Measurements from ENCODE around the gene CSNK1E.

CSNK1E gene

GRCh38 chr22:38305471-38306448, 11.5 kb downstream of the CSNK1E start:
- DNase-seq (ENCODE audit: low read depth in 2 of 2): peak in 1 of 2 donors; percentile 29

DNA sequence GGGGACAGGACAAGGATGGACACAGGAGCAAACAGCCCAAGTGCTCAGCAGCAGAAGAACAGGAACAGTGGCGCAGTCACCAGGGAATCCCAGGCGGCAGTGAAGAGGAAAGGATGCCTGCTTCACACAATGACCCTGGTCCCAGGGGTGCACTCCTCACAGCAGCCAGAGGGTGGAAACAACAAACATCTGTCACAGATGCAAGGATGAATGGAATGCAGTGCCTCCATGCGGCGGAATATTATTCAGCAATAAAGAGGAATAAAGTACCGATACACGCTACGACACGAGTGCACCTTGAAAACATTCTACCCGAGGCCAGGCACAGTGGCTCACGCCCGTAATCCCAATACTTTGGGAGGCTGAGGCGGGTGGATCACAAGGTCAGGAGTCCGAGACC, 12.7 kb downstream of the CSNK1E start:
- DNase-seq (ENCODE audit: low read depth in 2 of 2): no peak

- no peak for DNase-seq (ENCODE audit: low read depth in 2 of 2)
Measured at GRCh38 chr22:38303974-38304373, 13.3 kb downstream of the CSNK1E start.

- DNase-seq (ENCODE audit: low read depth in 2 of 2): no peak
Measured at GRCh38 chr22:38302906-38303305, 14.3 kb downstream of the CSNK1E start.

DNA sequence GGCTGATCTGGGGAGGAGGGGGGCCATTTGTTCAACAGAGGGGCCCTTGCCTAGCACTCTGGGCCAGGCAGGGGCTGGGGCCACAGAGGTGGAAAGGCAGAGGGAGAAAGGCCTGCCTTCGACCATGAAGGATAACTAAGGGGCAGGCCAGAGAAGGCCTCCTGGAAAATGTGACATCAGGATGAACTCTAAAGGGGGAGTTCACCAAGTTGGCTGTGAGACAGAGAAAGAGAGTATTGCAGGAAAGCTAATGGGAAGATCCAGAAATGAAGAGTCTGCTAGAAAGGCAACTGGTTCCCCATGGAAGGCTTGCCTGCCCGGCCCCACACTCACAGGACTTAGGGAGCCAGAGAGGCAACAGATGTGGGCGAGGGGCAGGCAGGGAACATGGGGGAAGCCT, 16.3 kb downstream of the CSNK1E start:
- DNase-seq (ENCODE audit: low read depth in 2 of 2): no peak

- no peak for DNase-seq (ENCODE audit: low read depth in 2 of 2)
Measured at GRCh38 chr22:38300197-38300945, 16.9 kb downstream of the CSNK1E start.

DNA sequence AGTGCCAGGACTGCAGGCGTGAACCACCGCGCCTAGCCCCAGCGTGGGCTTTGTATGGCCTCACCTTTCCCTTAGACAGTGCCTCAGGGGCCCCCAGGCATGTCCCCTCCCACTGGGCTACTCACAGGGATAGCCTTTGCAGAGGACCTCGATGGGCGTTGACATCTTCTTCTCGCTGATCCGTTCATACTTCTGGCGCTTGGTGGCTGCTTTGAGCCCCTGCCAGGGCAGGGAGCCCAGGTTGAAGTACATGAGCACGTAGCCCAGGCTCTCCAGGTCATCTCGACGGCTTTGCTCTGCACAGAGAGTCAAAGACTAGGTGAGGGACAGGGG, 17.5 kb downstream of the CSNK1E start:
- DNase-seq (ENCODE audit: low read depth in 2 of 2): no peak

DNA sequence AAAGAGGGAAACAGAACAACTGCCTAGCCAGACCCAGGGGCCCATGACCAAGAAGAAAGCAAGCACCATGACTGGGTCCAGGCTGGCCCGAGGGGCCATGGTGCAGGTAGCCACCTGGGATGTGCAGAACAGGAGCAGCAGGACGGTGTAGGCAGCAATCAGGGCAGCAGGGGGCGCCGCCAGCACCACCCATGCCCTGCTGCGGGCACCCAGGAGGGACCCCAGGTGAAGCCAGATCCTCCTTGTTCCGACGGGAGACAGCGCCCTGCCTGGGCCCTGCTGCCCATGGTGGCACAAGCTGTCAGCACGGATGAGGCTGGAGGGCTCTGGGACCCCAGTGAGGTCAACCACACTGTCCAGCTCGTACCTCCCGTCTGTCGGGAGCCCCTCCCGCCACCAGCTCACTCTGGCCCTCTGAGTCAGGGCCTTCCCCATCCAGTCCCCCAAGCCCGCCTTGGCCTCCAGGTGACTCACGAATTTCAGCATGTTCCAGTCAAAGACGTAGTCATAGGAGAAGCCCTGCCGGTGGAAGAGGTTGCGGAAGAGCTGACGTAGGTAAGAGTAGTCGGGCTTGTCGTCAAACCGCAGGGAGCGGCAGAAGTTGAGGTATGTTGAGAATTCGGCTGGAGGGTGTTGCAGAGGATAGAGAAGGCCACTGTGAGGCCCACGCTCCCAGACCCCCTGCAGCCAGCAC, 18.8 kb downstream of the CSNK1E start:
- peak in 1 of 2 donors; percentile 42 for DNase-seq (ENCODE audit: low read depth in 2 of 2)

GRCh38 chr22:38296372-38296771, 20.9 kb downstream of the CSNK1E start:
- DNase-seq (ENCODE audit: low read depth in 2 of 2): no peak

DNA sequence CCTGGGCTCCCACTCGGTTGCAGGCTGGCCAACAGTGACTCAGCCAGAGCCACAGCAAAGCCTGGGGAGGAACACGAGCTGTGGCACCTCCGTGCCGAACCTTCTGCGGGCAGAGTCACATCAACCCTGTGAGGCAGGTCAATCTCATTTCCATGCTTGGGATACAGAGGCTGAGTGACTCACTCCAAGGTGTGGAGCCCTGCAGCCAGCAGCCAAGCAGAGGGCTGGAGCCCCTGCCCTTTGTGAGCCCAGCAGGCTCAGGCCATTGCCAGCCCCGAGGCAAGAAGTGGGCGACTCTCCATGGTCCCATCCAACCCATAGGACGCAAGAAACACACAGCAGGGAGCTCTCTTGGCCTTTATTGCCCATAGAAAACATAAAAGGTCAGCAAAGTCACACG, 21.4 kb downstream of the CSNK1E start:
- DNase-seq (ENCODE audit: low read depth in 2 of 2): no peak

DNA sequence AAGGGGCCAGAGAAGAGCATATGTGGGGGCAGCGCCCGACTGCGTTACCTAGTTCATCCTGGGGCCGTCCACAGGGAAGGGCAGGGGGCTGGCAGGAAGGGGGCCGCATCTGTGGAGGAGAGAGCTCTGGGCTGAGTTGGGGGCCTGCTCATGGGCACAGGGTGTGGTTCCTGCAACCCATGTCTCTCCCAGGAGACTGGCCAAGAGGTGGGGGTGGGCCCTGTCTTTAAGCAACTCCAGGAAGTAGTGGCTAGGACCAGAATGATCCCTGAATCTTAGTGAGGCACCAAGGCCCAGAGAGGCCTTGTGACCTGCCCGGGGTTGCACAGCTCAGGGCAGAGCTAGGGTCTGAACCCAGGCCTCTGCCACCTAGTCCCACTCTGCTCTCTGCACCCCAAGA, 21.9 kb downstream of the CSNK1E start:
- no peak for DNase-seq (ENCODE audit: low read depth in 2 of 2)

- DNase-seq (ENCODE audit: low read depth in 2 of 2): no peak
Measured at GRCh38 chr22:38294193-38294592, 23.0 kb downstream of the CSNK1E start.

DNA sequence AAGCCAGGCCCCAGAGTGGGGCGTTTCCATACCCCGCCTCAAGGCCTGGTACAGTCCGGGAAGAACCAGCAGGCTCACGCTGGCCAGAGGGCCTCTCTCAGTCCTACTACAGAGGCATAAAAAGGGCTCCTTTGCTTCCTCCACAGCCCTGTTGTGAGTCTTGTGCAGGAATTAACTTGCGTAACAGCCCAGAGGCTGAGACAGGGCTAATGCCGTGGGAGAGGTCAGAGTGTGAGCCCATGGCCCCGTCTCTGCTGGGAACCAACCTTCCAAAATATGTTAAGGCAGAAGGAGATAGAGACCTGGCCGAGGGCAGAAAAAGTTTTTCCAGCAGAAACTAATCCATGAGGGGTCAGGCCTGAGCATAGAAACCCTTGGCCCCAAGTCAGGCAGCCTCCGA, 24.5 kb downstream of the CSNK1E start:
- no peak for DNase-seq (ENCODE audit: low read depth in 2 of 2)

- DNase-seq (ENCODE audit: low read depth in 2 of 2): no peak
Measured at GRCh38 chr22:38291201-38291777, 25.9 kb downstream of the CSNK1E start.

DNA sequence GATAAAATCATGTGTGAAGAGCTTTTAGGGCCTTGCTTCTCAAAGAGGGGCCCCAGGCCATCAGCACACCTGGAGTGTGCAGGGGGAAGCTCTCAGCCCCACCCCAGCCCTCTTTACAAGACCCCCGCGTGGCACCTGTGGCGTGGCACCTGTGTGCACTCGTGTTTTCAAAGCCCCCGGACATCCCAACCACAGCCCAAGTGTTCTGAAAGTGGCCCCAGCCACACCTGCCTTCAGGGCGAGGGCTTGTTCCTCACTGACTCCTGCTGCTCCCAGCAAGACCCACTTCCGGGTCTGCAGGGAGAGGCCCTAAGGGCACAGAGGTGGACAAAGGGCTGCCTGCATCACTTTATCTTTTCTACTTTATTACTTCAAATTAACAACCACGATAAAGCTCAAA, 26.9 kb downstream of the CSNK1E start:
- DNase-seq (ENCODE audit: low read depth in 2 of 2): no peak

DNA sequence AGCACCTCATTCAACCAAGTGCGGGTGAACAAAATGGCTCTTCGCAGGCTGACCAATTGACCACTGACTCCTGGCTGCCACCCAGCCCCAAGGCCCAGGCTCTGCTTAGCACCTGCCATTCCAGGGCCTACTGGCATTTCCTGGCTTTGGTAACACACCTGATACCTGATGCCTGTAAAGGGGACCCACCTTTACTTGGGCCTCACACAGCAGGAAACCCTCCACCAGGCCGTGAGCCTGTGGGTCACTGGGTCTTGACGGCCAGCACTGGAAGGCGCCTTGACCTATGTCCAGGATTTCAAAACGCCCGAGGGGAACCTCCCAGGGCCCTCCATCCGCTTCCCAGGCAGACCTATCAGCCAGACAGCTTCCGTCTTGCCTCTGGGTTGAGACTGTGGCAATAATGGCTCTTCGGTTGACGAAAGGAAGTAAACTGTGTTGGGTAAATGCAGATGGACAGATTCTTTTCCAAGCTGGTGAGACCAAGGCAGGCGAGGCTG, 27.6 kb downstream of the CSNK1E start:
- no peak for DNase-seq (ENCODE audit: low read depth in 2 of 2)

GRCh38 chr22:38286915-38287669, 30.1 kb downstream of the CSNK1E start:
- no peak for DNase-seq (ENCODE audit: low read depth in 2 of 2)

DNA sequence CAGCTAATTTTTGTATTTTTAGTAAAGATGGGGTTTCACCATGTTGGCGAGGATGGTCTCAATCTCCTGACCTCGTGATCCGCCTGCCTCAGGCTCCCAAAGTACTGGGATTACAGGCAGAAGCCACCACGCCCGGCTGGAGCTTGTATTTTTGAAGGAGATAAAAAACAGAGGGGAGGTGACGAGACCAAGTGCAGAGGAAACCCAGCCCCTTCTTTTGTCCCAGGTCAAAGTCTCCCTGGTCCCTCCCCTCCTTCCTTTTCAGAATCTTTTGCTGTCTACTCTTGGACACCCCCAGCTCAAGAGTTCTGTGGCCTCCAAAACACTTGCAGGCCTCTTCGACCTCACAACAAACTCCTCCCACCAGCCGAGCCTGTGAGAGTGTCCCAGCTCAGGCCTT, 32.2 kb downstream of the CSNK1E start:
- DNase-seq (ENCODE audit: low read depth in 2 of 2): no peak

DNA sequence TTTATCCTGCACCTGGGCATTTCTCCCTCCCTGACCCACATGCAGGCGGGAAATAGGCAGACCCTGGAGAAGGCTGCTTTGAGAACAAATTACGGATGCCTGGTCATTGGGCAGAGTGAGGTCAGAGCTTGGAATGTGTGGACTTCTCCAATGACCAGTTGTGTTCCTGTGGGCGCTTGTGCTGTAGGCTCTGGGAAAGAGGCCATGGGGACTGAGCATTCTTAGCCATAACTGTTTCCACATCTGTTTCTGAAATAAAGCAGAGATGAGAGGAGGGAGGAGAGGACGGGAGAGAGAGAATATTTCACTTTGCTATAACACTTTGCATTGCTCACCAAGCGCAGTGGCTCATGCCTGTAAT, 33.2 kb downstream of the CSNK1E start:
- no peak for DNase-seq (ENCODE audit: low read depth in 2 of 2)

DNA sequence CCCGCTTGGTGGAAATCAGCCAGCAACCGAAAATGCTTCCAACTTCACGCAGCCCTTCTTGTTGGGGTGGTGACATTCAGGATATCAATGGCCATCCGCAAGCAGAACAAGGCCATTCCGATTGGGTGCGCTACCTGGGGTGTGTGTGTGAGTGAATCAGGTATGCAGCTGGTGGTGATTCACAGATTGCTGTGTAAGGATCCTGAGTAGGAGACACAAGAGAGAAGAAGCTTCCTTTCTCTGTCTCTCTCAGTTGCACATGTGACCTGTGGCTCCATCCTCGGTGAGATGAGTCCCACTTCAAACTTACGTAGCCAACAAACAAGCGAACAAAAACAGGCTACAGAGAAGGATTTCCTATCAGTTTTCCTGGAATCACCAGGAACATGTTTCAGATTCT, 34.8 kb downstream of the CSNK1E start:
- no peak for DNase-seq (ENCODE audit: low read depth in 2 of 2)

- DNase-seq (ENCODE audit: low read depth in 2 of 2): no peak
Measured at GRCh38 chr22:38276166-38276565, 41.1 kb downstream of the CSNK1E start.

Data from stimulated activated CD4-positive, alpha-beta T cell treated with anti-CD3 and anti-CD28 coated beads, Interleukin-1b, Interleukin-23, amount 100 ng/mL, for 4 hours (primary cell).